ENCODE results near the gene DENND2D.
A peak's percentile ranks its signal among the peaks of the same experiment; 100 is the strongest.

DENND2D gene

GRCh38 chr1:111227434-111227833, 27.0 kb upstream of the DENND2D start, which contains the start of gene CHI3L2:
TSS of gene CHI3L2 (plus strand) at chr1:111227713. CDS start at chr1:111227730, 17 bp downstream.
- Histone ChIP-seq H3K9ac (ENCODE audit: insufficient read length, low read depth) (no peak within 1 kb of the TSS), H3K4me1 (ENCODE audit: insufficient read depth, insufficient read length) (peaks cover 2% of the 10 kb centered on the region), H3K4me3 (ENCODE audit: insufficient read length, low read depth) (no peak within 1 kb of the TSS), H3K36me3 (ENCODE audit: insufficient read depth, insufficient read length, low read length) (no peaks in the 10 kb centered on the region), H3K27me3 (ENCODE audit: insufficient read depth, insufficient read length) (no peaks in the 10 kb centered on the region), H3K9me3 (ENCODE audit: insufficient read depth, low read length) (0 out of 2 replicates have a peak, but pooled peaks cover 2% of the 10 kb centered on the region)
- no peak for TF ChIP-seq SUZ12 (IDR thresholded peaks at IDR 0.05; ENCODE audit: extremely low read depth, insufficient read depth, insufficient read length)
- no peak for TF ChIP-seq YY1 (IDR thresholded peaks at IDR 0.05; ENCODE audit: insufficient read depth, insufficient read length)
- no peak for TF ChIP-seq ZNF274 (IDR thresholded peaks at IDR 0.05; ENCODE audit: low read depth, low read length)
- no peak for DNase-seq (ENCODE audit: low read depth, low spot score)

GRCh38 chr1:111225717-111226400, 25.4 kb upstream of the DENND2D start:
- TF ChIP-seq YY1 (IDR thresholded peaks at IDR 0.05; ENCODE audit: insufficient read depth, insufficient read length) (no peak), SUZ12 (IDR thresholded peaks at IDR 0.05; ENCODE audit: extremely low read depth, insufficient read depth, insufficient read length) (no peak), ZNF274 (IDR thresholded peaks at IDR 0.05; ENCODE audit: low read depth, low read length) (no peak)
- H3K27me3 ChIP-seq (ENCODE audit: insufficient read depth, insufficient read length) = no peaks in the 10 kb centered on the region
- peaks cover 4% of the 10 kb centered on the region for H3K4me1 ChIP-seq (ENCODE audit: insufficient read depth, insufficient read length)
- no peaks in the 10 kb centered on the region for H3K9me3 ChIP-seq (ENCODE audit: insufficient read depth, low read length)
- H3K9ac ChIP-seq (ENCODE audit: insufficient read length, low read depth) = no peak overlapping the region
- no peak overlapping the region for H3K4me3 ChIP-seq (ENCODE audit: insufficient read length, low read depth)
- H3K36me3 ChIP-seq (ENCODE audit: insufficient read depth, insufficient read length, low read length) = no peaks in the 10 kb centered on the region
- DNase-seq (ENCODE audit: low read depth, low spot score) = no peak

GRCh38 chr1:111225091-111225490, 24.6 kb upstream of the DENND2D start:
- Histone ChIP-seq H3K27me3 (ENCODE audit: insufficient read depth, insufficient read length) (no peaks in the 10 kb centered on the region), H3K9ac (ENCODE audit: insufficient read length, low read depth) (no peak overlapping the region), H3K4me3 (ENCODE audit: insufficient read length, low read depth) (no peak overlapping the region), H3K36me3 (ENCODE audit: insufficient read depth, insufficient read length, low read length) (no peaks in the 10 kb centered on the region), H3K4me1 (ENCODE audit: insufficient read depth, insufficient read length) (peaks cover 9% of the 10 kb centered on the region), H3K9me3 (ENCODE audit: insufficient read depth, low read length) (no peaks in the 10 kb centered on the region)
- TF ChIP-seq YY1 (IDR thresholded peaks at IDR 0.05; ENCODE audit: insufficient read depth, insufficient read length) = no peak
- no peak for TF ChIP-seq ZNF274 (IDR thresholded peaks at IDR 0.05; ENCODE audit: low read depth, low read length)
- TF ChIP-seq SUZ12 (IDR thresholded peaks at IDR 0.05; ENCODE audit: extremely low read depth, insufficient read depth, insufficient read length) = no peak
- DNase-seq (ENCODE audit: low read depth, low spot score) = no peak

GRCh38 chr1:111223126-111223685, 22.8 kb upstream of the DENND2D start:
- no peak overlapping the region for H3K4me3 ChIP-seq (ENCODE audit: insufficient read length, low read depth)

GRCh38 chr1:111222308-111223125, 22.1 kb upstream of the DENND2D start:
- no peak overlapping the region for H3K4me3 ChIP-seq (ENCODE audit: insufficient read length, low read depth)

More at GRCh38 chr1:111223126-111223685, 22.8 kb upstream of the DENND2D start:
- Histone ChIP-seq H3K4me1 (ENCODE audit: insufficient read depth, insufficient read length) (peaks cover 9% of the 10 kb centered on the region), H3K9me3 (ENCODE audit: insufficient read depth, low read length) (no peaks in the 10 kb centered on the region), H3K36me3 (ENCODE audit: insufficient read depth, insufficient read length, low read length) (no peaks in the 10 kb centered on the region), H3K9ac (ENCODE audit: insufficient read length, low read depth) (no peak overlapping the region), H3K27me3 (ENCODE audit: insufficient read depth, insufficient read length) (no peaks in the 10 kb centered on the region)
- no peak for DNase-seq (ENCODE audit: low read depth, low spot score)
- TF ChIP-seq ZNF274 (IDR thresholded peaks at IDR 0.05; ENCODE audit: low read depth, low read length) = no peak
- no peak for TF ChIP-seq SUZ12 (IDR thresholded peaks at IDR 0.05; ENCODE audit: extremely low read depth, insufficient read depth, insufficient read length)
- TF ChIP-seq YY1 (IDR thresholded peaks at IDR 0.05; ENCODE audit: insufficient read depth, insufficient read length) = no peak

GRCh38 chr1:111221633-111222291, 21.3 kb upstream of the DENND2D start:
- no peak for DNase-seq (ENCODE audit: low read depth, low spot score)
- no peaks in the 10 kb centered on the region for H3K27me3 ChIP-seq (ENCODE audit: insufficient read depth, insufficient read length)
- no peak overlapping the region for H3K4me3 ChIP-seq (ENCODE audit: insufficient read length, low read depth)
- TF ChIP-seq ZNF274 (IDR thresholded peaks at IDR 0.05; ENCODE audit: low read depth, low read length) (no peak), YY1 (IDR thresholded peaks at IDR 0.05; ENCODE audit: insufficient read depth, insufficient read length) (no peak), SUZ12 (IDR thresholded peaks at IDR 0.05; ENCODE audit: extremely low read depth, insufficient read depth, insufficient read length) (no peak)
- H3K4me1 ChIP-seq (ENCODE audit: insufficient read depth, insufficient read length) = peaks cover 9% of the 10 kb centered on the region
- no peaks in the 10 kb centered on the region for H3K9me3 ChIP-seq (ENCODE audit: insufficient read depth, low read length)
- no peak overlapping the region for H3K9ac ChIP-seq (ENCODE audit: insufficient read length, low read depth)
- no peaks in the 10 kb centered on the region for H3K36me3 ChIP-seq (ENCODE audit: insufficient read depth, insufficient read length, low read length)

More at GRCh38 chr1:111222308-111223125, 22.1 kb upstream of the DENND2D start:
- Histone ChIP-seq H3K36me3 (ENCODE audit: insufficient read depth, insufficient read length, low read length) (no peaks in the 10 kb centered on the region), H3K27me3 (ENCODE audit: insufficient read depth, insufficient read length) (no peaks in the 10 kb centered on the region), H3K9ac (ENCODE audit: insufficient read length, low read depth) (no peak overlapping the region), H3K9me3 (ENCODE audit: insufficient read depth, low read length) (no peaks in the 10 kb centered on the region), H3K4me1 (ENCODE audit: insufficient read depth, insufficient read length) (peaks cover 9% of the 10 kb centered on the region)
- TF ChIP-seq SUZ12 (IDR thresholded peaks at IDR 0.05; ENCODE audit: extremely low read depth, insufficient read depth, insufficient read length) = no peak
- TF ChIP-seq YY1 (IDR thresholded peaks at IDR 0.05; ENCODE audit: insufficient read depth, insufficient read length) = no peak
- TF ChIP-seq ZNF274 (IDR thresholded peaks at IDR 0.05; ENCODE audit: low read depth, low read length) = no peak
- peak; percentile 59 for DNase-seq (ENCODE audit: low read depth, low spot score)

All from NT2/D1 (cell line).